Hypothalamus (tissue), 51 donors: ENCODE results near the gene CAMK2N1.
"Not testable (repeated sequence)": the region's sequence is repeated elsewhere in the genome, so short reads cannot be mapped to it uniquely, and the experiment has no call there.

Source experiments
- DNase-seq, 51 donors: peaks; one replicate each; lab custom pipeline; 2025; lab: John Stamatoyannopoulos, UW

Gene CAMK2N1

DNA sequence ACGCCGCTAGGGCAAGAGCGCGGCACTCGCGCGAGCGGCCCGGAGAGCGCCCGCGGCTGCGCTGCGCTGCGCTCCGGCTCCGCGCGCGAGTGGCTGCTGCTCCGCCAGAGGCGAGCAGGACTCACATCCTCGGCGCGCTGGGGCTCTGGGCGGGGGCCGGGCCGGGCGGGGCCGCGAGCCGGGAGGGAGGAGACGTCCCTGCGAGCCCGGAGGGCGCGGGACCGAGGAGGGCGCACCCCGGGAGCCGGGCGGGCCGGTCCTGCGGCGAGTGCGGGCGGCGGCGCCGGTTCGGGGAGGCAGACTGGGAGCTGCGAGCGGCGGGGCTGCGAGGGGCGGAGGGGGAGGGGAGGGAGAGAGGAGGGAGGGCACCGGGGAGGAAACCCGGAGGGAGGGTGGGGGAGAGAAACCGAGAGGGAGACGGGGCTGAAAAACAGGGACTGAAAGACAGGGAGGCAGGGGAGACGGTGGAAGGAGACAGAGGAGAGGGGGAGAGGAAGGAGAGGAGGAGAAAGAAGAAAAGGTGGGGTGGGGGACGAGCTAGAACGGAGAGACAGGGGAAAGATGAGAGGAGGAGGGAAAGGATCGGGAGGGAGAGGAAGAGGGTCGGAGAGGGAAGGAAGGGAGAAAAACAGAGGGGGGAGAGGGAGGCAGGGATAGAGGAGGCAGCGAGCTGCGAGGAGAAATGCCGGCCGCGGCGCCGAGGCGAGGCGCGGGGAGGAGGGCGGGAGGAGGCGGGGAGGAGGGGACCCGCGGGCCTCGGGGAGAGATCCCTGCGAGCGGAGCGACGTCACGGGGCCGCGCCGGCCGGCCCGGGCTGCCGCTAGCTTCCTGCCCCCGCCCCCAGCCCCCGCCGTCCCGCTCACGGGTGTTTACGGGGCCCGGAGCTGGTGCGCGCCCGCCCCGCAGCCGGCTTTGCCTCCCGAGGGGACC lies at the start of gene CAMK2N1:
CAMK2N1 (minus strand) TSS at position 684 of the 930 bp plus-strand sequence. CDS start 831 bp downstream, outside the sequence.
- DNase-seq, result peak in 48 of 51 donors; percentile 43 to 91 (median 78)

DNA sequence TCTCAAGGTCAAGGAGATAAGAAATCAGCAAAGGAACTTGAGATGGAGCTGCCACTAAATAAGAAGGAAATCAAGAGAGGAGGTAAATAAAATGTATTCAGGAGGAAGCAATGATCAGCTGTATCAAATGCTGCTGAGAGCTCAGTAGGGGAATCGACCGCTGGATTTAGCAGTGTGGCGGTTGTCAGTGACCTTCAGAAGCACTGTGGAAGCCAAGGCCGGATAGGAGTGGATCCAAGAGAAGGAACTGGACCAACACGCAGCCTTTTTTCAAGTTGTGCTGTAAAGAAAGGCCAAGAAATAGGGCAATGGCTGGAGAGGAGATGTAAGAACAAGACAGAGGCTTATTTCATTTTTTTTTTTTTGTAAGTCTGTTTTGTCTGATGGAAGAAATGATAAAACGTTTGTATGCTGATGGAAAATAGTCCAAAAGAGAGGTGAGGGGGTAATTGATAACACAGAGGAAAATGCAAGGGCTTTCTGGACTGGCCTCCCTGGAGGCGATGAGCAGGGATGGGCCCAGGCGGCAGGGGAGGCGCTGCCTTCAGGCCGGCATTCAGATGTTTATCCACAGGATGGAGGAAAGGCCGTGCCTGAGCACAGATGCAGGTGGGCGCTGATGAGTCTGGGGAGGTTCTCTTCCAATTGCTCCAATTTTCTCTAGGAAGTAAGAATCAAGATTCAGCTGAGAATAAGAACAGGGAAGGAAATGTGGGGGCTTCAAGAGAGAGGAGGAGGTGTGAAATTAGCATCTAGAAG lies 48.8 kb upstream of the CAMK2N1 start:
- DNase-seq, result peak in 1 of 51 donors; percentile 29

- DNase-seq, result no peak
These were observed 47.6 kb upstream of the CAMK2N1 start for GRCh38 chr1:20533635-20534034.

DNA sequence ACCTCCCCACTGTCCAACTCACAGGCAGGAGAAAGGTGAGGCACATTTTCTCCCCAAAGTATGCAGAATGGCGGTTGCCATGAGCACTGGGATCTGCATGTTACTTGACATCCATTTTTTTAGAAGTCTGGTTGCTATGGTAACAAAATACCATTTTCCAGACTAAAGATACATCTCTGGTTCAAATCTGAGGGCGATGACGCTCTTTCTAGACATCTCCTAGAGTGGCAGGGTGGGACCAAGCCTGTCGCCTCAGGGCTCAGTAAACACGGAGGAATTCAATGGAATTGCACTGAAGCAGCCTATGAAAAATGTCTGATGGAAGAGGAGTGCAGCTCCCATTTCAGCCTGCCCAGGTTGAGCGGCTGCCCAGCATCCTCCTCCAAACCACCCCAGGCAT lies 44.9 kb upstream of the CAMK2N1 start:
- DNase-seq, result peak in 7 of 51 donors; percentile 7 to 59 (median 14)

GRCh38 chr1:20530306-20530705 lies 44.3 kb upstream of the CAMK2N1 start:
- DNase-seq, result peak in 2 of 51 donors; percentile 40 to 58

GRCh38 chr1:20528221-20528620 lies 42.2 kb upstream of the CAMK2N1 start:
- DNase-seq, result no peak

DNA sequence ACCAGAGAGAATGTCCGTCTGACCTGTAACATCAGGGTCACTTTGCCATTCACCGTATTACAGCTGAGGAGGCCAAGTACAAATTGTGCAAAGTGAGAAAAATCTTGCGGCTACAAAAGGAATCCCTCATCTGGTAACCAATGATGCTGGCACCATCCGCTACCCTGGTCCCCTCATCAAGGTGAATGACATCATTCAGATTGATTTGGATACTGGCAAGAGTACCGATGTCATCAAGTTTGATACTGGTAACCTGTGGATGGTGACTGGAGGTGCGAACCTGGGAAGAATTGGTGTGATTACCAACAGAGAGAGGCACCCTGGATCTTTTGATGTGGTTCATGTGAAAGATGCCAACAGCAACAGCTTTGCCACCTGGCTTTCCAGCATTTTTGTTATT lies 40.3 kb upstream of the CAMK2N1 start:
- DNase-seq, result no peak

- peak in 44 of 51 donors; percentile 3 to 83 (median 38) for DNase-seq
These were observed 36.2 kb upstream of the CAMK2N1 start for GRCh38 chr1:20521960-20522861.

DNA sequence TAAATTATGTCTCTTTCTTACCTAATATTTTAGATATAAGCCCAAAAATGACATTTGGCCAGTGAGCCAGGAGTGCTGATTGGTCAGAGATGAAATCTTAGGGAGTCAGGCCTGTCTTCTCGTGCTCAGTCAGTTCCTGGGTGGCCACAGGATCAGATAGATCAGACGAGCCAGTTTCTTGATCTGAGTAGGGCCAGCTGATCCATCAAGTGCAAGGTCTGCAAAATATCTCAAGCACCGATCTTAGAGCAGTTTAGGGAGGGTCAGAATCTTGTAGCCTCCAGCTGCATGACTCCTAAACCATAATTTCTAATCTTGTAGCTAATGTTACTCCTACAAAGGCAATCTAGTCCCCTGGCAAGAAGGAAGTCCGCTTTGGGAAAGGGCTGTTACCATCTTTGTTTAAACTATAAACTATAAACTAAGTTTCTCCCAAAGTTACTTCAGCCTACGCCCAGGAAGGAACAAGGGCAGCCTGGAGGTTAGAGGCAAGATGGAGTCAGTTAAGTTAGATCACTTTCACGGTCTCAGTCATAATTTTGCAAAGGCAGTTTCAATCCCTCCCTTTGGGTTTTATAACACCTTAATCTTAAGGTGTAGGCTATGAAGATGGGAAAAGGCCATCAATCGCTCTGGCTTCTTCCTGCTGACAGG lies 33.7 kb upstream of the CAMK2N1 start:
- DNase-seq, result not testable (repeated sequence)

DNA sequence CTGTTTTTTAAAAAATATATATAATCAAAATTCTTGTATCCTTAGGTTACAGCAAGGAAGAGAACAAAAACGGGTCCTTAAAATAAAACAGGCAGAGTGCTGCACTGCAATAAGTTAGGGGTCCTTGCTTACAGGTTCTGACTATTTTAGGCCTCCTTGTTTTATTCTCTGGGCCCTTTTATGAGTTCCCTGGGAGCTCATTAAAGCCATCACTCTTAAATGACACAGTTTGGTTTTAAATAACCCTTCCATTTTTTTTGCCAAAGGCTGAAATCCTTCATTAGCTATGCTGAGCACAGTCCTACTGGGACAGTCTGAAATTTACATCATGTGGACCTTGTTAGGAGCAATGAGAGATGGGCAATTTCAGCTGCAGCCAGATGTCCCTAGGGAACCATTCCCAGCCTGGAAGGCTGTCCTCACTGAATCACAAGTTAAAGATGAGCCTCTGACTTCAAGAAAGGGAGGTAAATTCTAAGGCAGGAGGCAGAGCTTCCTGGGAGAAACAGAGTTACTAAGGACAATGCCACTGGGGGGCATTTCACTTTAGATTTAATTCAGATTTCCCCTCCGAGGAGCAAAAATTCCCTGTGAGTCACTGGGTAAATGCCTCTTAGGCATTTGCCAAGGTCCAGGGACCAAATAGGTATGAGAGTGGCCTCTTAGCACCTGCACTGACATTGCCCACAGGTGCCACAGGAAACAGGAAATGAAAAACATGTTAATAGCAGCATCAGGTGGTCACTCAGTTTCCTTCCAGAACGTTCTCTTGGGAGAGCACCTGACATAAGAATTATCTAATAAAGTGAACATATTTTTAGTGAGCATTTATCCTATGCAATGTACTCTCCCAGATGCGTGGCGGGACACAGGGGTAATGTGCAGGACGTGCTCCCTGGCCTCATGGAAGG lies 25.8 kb upstream of the CAMK2N1 start:
- DNase-seq, result no peak

- DNase-seq, result no peak
These were observed 22.4 kb upstream of the CAMK2N1 start for GRCh38 chr1:20508411-20508771.

DNA sequence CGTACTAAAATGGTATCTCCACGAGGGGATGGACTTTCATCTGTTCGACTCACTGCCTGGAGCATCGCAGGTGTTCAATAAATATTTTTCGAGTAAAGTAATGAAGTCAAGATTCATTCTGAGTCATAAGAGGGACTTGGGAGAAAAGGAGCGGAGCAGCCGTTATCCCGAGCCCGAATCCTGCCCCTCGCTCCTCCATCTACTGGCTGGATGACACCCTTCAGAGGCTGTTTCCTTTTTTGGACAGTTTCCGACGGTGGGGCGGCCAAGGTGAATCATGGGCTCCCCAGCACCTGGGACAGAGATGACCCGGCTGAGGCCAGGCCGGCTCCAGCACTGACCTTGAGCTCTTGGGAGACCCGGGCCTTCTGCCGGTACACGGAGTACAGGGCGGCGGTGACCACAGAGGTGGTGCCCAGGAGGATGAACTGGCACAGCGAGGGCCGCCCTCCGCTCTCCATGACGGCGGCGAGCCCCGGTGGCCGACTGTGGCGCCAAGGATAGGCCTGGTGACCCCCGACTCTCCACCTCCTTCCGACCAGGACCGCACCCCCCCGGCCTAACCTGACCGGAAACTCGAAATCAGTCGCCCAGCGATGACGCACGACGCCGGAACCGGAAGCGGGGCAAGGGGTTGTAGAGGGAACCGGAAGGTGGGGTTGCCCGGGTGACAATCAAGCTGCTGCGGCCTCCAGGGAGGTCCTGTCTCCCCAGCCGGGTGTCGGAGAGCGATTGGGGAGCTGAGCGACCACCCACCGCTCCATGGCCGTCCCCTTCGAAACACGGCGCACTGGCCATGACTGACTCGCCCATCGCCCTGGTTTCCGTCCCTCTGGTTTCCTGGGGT lies 21.8 kb upstream of the CAMK2N1 start, which contains the start of gene MUL1:
MUL1 (minus strand) TSS at position 588 of the 847 bp plus-strand sequence; CDS start at position 461, 127 bp downstream.
- DNase-seq, result peak; percentile 73 to 99 (median 93)

DNA sequence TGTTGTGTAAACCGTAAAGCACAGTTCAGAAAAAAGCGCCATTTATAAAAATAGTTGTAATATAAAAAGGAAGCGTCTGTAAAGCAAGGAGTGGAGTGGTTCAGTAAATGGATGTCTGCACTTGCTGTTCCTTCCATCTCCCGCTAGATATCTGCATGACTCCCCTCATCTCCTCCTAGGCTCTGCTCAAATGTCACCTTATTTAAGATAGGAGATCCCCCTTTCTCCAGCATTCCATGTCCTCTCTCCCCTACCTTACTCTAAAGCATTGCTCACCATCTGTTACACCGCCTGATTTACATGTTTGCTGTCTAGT lies 21.2 kb upstream of the CAMK2N1 start:
- no peak for DNase-seq

- no peak for DNase-seq
These were observed 19.5 kb upstream of the CAMK2N1 start for GRCh38 chr1:20505488-20505887.

- no peak for DNase-seq
These were observed 14.7 kb upstream of the CAMK2N1 start for GRCh38 chr1:20500716-20501115.

DNA sequence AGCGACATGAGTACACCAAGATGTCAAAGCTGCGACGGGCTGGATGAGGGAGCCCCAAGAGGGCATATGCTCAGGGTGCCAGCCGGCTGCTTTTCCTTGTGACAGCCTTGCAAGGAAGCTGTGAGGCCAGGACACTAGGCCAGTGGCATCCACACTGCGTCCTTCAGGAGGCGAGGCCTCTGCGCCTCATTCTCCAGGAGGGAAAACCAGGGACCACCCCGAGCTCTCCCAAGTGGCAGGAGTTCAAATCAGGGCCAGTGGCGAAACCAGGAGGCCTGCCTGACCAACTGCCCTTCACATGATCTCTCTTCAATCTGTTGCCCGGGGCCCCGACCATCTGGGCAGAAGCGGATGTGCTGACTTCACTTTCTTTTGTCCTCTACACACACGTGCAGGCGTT lies 13.7 kb upstream of the CAMK2N1 start:
- no peak for DNase-seq

DNA sequence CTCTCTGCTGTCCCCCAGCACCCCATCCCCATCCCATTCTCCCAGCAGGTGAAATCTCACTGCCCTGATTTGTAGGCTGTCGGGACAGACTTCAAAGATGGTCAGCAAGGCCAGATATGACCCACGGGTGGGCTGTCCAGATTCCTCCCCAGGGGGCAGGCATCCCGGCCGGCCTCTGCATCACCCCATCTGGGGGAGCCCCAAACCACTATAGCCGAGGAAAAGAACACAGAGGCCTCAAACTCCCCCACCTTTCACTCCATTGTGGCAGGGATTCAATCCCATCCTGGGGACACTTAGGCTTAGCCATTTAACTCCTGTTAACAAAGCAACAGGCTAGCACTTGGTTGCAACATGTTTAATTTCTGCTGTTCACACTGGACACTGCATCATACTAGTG lies 13.1 kb upstream of the CAMK2N1 start:
- no peak for DNase-seq

GRCh38 chr1:20498116-20498515 lies 12.1 kb upstream of the CAMK2N1 start:
- no peak for DNase-seq
